ENCODE data around the gene C12orf42.

C12orf42 gene

DNA sequence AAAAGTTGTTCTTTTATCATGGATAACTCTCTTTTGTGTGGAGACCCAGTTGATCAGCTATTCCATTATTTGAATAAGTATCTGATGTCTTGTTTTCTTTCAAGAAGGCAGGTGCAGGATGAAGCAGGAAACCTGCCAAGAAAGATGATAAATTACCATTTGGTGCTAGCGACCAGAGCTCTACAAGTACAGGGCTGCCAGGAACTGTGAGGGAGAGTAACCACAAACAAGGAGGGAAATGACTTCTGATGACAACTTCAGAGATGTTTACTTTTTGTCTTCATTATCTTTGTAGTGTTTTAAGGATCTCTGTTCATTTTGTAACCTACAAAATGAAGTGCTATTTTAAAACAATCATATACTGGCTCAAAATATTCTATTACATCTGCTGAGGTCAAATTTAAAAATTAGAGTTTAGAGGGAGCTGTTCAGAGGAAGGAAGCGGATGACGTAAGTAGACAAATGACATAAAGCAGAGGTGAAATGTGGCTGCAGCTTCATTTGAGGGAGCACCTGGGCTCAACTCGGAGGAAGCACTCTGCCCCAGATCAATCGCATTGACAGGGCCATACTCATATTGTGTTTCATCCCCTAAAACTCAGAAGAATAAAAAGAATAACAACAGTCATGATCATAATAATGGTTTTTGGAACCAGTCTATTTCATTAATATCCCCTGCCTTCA is 226.8 kb downstream of the C12orf42 start:
- no peak for DNase-seq (ENCODE audit: low read depth)

- DNase-seq (ENCODE audit: low read depth), result no peak
These were observed 238.0 kb downstream of the C12orf42 start for GRCh38 chr12:103257763-103258162.
